ENCODE data around the gene AGBL4.
A peak's percentile ranks its signal among the peaks of the same experiment; 100 is the strongest.

Gene AGBL4

GRCh38 chr1:49171941-49172593, 851.7 kb downstream of the AGBL4 start:
- no peak for DNase-seq

- no peak for DNase-seq
Measured at GRCh38 chr1:49166031-49166430, 857.7 kb downstream of the AGBL4 start.

- DNase-seq = no peak
Measured at GRCh38 chr1:49163031-49163430, 860.7 kb downstream of the AGBL4 start.

DNA sequence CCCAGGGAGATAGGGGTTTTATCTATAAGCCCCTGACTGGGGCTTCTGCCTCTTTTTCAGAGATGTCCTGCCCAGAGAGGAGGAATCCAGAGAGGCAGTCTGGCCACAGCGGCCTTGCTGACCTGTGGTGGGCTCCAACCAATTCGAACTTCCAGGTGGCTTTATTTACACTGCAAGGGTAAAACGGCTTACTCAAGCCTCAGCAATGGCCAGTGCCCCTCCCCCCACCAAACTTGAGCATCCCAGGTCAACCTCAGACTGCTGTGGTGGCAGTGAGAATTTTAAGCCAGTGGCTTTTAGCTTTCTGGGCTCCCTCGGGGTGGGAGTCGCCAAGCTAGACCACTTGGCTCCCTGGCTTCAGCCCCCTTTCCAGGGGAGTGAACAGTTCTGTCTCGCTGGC, 863.1 kb downstream of the AGBL4 start:
- DNase-seq = no peak

DNA sequence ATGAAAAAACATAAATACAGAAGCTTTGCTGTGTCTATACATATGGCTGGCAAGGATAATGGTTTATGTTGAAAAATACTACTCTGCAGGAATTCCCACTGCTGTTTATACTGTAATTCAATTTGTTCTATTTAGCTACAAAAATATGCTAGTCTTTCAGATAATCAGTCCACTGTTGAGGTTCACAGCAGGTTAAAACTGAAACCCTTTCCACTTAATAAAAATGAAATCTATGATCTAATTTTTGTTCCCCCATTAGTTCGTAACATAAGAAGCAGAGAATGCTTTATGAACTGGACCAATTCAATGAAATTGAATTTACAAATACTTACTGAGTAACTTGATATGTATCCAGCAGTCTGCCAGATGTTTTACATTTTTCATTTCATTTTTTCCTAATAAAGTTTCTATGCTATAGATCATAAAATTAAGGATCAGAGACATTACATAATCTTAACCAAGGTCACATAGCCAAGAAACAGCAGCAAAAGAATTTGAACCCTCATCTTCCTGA, 887.0 kb downstream of the AGBL4 start:
- no peak for DNase-seq

GRCh38 chr1:49125746-49126145, 898.0 kb downstream of the AGBL4 start:
- no peak for DNase-seq

DNA sequence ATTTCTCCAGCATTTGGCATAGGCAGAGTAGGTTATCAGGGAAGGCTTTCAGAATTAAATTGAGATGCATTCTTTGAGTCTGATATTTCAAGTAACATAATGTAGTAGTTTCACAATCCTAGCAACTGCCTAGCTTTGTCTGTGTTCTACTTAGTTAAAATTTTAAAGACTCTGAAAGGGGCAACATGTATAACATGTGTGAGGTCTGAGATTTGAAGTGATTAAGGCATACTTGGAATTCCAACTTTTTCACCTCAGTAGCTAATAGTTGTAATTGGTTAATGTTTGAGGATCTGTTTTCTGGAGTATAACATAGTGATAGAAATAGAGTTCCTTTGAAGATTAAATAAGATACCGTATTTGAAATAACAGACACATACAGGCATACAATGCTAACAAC, 911.8 kb downstream of the AGBL4 start:
- no peak for DNase-seq

- DNase-seq = no peak
Measured at GRCh38 chr1:49106445-49106844, 917.3 kb downstream of the AGBL4 start.

- no peak for DNase-seq
Measured at GRCh38 chr1:49104575-49104974, 919.2 kb downstream of the AGBL4 start.

GRCh38 chr1:49102752-49103151, 921.0 kb downstream of the AGBL4 start:
- DNase-seq = no peak

DNA sequence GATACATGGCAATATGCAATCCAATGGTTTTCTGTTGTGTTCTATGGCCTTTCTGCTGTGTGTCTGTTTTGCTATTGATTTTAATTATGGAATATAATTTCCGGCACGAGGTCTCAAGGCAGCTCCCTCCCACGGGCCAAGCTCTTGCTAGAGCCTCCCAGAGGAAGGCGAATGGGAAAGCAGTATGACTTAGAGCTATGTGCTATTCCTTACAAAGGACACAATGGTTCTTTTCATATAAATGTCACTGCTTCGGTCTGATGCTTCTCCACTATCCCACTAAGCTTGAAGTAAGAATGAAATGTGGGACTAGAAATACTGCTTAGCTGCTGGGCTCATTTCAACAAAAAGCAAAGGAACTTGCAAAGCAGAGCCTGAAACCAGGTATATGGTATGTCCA, 924.9 kb downstream of the AGBL4 start:
- DNase-seq = no peak

DNA sequence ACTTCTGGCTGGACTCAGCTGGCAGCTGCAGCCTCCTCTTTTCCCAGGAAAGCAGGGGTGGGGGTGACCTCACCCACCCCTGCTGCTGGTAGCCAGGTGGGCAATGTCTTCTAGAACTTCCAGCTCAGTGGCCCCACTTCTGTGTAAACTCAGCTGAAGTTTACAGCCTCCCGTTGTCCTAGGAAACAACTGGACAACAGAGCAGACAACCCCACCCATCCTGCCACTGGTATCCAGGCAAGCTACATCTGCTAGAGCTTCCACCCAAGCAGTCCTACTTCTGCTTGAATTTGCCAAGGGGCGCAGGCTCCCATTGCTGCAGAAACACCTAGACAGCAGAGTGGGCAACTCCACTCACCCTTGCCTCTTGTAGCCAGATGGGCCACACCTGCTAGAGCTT, 937.4 kb downstream of the AGBL4 start:
- no peak for DNase-seq

GRCh38 chr1:49085079-49085478, 938.7 kb downstream of the AGBL4 start:
- DNase-seq = no peak

DNA sequence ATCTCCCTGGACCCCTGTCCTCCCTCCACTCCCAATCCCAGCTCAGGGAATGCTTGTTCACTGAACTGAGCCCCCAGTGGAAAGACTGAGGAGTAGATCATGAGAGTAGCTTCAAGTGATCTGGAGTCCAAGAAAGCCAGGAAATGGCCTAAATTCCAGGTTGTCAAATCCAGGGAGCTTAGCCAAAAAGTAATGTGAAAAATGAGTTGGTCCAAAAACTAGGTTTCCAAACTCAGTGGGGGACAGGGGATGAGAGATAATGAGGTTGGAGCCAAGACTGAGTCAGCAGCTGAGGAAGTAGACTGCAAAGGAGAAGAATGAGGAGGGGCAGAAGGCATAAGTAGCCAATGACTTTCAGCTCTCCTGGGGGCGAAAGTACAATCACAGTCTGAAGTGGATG, 963.0 kb downstream of the AGBL4 start:
- no peak for DNase-seq

- DNase-seq = no peak
Measured at GRCh38 chr1:49059087-49059486, 964.7 kb downstream of the AGBL4 start.

GRCh38 chr1:49052102-49052501, 971.7 kb downstream of the AGBL4 start:
- DNase-seq = peak in 1 of 2 experiments; percentile 44

GRCh38 chr1:49051647-49052046, 972.1 kb downstream of the AGBL4 start:
- DNase-seq = no peak

GRCh38 chr1:49050041-49050440, 973.7 kb downstream of the AGBL4 start:
- DNase-seq = no peak

- no peak for DNase-seq
Measured at GRCh38 chr1:49048188-49048587, 975.6 kb downstream of the AGBL4 start.

GRCh38 chr1:49046305-49046704, 977.4 kb downstream of the AGBL4 start:
- DNase-seq = no peak

- no peak for DNase-seq
Measured at GRCh38 chr1:49045371-49045770, 978.4 kb downstream of the AGBL4 start.

- no peak for DNase-seq
Measured at GRCh38 chr1:49036700-49037099, 987.1 kb downstream of the AGBL4 start.

GRCh38 chr1:49028396-49028795, 995.4 kb downstream of the AGBL4 start:
- DNase-seq = no peak

- DNase-seq = no peak
Measured at GRCh38 chr1:49026230-49026811, 997.4 kb downstream of the AGBL4 start.
